Measurements from ENCODE around the gene NDUFS5.
"Not testable (repeated sequence)": the region's sequence is repeated elsewhere in the genome, so short reads cannot be mapped to it uniquely, and the experiment has no call there.

NDUFS5 gene

GRCh38 chr1:39016604-39017171, 9.5 kb upstream of the NDUFS5 start:
- no peak for DNase-seq (ENCODE audit: low spot score)

DNA sequence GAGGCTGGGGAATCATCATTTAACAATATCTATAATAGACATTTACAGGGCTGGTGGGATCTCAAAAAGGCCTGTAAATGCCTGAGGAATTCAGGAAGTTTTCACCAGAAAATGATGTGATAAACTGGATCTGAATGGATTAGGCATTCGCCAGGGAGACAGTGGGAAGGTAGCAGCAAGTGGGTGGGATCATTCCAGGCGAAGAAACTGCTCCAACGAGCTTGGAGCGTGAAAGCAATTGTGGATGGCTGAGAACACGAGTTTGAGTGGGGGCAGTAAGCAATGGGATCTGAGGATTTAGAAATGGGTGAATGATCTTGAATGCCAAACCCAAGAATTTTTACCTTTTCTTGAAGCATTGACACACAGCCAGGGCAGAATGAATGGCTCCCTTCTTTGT, 8.9 kb upstream of the NDUFS5 start:
- DNase-seq (ENCODE audit: low spot score) = no peak

GRCh38 chr1:39020494-39020893, 5.7 kb upstream of the NDUFS5 start:
- not testable (repeated sequence) for DNase-seq (ENCODE audit: low spot score)

DNA sequence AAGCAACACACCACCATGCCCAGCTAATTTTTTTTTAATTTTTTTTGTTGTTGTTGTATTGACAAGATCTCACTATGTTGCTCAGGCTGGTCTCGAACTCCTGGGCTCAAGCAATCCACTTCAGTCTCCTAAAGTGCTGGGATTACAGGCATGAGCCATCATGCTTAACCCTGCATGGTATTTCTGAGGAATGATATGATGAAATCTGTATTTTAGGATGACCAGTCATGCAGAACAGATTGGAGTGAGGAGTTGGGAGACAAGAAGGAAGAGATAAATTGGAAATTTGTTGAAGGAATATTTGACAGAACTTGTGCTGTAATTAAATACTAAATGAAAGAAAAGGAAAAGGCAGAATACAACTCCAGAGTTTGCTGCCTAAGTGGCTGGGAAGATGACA, 4.7 kb upstream of the NDUFS5 start:
- DNase-seq (ENCODE audit: low spot score) = no peak

DNA sequence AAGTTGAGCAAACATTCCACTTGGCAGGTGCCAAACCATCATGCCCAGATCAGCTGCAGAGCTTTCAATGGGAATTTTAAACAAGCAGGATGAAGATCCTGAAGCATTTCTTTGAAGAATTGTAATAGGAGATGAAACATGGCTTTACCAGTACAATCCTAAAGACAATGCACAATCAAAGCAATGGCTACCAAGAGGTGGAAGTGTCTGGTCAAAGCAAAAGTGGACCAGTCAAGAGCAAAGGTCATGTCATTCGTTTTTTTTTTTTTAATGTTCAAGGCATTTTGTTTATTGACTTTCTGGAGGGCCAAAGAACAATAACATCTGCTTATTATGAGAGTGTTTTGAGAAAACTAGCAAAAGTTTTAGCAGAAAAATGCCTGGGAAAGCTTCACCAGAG, 3.0 kb upstream of the NDUFS5 start:
- DNase-seq (ENCODE audit: low spot score) = no peak

- no peak for DNase-seq (ENCODE audit: low spot score)
Measured at GRCh38 chr1:39026866-39027507, 837 bp downstream of the NDUFS5 start.

GRCh38 chr1:39034114-39034654, 8.0 kb downstream of the NDUFS5 start:
- no peak for DNase-seq (ENCODE audit: low spot score)

DNA sequence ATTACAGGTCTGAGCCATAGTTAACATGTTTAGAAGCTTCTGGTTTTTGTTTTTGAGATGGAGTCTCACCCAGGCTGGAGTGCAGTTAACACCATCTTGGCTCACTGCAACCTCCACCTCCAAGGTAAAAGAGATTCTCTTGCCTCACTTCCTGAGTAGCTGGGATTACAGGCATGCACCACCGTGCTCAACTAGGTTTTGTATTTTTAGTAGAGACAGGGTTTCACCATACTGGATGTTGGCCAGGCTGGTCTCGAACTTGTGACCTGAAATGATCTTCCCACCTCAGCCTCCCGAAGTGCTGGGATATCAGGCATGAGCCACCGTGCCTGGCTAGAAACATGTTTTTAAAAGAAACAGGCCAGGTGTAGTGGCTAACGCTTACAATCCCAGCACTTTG, 10.5 kb downstream of the NDUFS5 start:
- no peak for DNase-seq (ENCODE audit: low spot score)

DNA sequence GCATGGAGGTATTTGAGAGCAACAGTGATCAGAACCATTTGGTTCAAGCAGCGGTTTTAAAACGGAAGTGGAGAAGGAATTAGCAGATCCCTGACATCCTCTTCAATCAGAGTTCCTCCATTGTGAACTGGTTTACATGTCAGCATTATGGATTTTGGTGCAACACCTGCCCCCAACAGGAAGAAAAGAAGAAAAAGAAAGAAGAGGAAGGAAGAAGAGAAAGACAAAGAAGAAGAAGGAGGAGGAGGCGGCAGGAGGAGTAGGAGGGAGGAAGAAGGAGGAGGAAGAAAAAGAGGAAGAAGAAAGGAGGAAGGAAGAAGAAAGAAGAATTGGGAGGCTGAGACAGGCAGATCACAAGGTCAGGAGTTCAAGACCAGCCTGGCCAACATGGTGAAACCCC, 17.4 kb downstream of the NDUFS5 start:
- no peak for DNase-seq (ENCODE audit: low spot score)

- DNase-seq (ENCODE audit: low spot score) = no peak
Measured at GRCh38 chr1:39044762-39045161, 18.6 kb downstream of the NDUFS5 start.

DNA sequence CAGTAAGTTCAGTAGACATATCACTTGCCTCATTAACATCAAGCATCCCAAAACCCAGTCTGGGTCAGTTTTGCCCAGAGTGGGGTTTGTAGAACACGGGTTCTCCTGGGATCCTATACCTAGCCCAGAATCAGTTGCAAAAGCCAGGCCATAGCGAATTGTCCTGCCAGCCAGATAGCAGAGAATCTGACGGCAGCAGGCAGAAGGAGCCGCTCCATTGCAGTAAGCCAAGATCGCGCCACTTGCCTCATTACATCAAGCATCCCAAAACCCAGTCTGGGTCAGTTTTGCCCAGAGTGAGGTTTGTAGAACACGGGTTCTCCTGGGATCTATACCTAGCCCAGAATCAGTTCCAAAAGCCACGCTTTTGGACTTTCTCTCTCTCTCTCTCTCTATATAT, 19.1 kb downstream of the NDUFS5 start:
- DNase-seq (ENCODE audit: low spot score) = no peak

DNA sequence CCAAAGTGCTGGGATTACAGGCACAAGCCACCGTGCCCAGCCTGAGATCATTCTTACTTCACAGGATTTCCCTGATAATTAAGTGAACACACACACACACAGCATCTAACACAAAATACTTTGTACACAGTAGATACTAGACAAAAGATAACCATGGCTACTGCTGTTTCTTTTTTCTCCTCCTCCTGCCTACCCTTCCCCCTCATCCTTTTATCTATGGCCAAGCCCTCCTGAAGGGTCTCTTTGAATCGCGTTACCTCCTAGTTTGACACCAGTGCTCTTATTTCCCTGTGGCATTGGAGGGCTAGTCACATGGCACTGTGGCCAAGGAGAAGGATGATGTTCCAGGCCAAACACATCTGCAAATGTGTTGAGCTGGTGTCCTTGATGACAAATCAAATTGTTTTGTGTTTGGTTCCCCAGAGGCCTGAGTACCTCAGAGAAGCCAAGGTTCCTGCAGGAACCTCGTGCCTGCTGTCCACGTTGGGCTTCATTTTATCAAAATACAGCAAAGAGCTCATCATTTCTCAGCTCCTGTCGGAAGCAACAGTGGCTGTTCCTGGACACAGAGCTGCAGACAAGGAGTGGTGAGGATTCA, 20.6 kb downstream of the NDUFS5 start:
- DNase-seq (ENCODE audit: low spot score) = no peak

DNA sequence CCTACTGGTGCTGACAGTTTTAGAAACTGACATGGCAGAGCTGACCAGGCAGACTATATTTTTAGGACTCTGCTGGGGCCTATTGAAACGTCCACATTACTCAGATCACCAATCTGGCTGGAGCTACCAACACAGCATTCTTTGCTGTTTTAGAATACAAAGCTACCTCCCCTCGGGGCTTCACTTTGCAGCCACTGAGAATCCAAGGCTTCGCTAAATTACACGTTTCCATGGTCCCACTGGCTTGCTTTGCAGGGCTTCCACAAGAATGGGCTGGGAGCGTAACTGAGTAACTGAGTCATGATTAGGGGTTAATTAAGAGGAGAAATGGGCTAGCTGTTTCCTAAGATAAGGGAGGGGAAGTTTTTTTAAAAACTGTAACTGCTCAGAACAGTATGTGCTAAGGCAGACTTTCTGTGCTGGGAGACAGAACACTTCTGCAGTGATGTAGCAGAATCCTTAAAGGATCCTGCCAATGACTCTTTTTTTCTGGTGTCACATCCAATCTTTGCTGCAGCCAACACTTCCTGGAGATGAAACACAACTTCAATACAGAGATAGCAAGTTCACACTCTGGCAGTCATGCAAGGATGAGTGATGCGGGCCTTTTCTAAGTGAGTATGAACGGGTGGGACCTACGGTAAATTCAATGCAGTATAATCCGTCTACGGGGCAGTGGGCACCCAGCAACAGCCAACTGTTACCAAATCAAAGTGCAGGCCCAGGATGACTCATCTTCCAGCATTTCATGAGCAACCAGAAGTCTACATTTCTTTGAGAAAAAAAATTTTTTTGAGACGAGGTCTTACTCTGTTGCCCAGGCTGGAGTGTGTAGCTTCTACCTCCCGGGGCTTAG, 21.5 kb downstream of the NDUFS5 start:
- DNase-seq (ENCODE audit: low spot score) = no peak

DNA sequence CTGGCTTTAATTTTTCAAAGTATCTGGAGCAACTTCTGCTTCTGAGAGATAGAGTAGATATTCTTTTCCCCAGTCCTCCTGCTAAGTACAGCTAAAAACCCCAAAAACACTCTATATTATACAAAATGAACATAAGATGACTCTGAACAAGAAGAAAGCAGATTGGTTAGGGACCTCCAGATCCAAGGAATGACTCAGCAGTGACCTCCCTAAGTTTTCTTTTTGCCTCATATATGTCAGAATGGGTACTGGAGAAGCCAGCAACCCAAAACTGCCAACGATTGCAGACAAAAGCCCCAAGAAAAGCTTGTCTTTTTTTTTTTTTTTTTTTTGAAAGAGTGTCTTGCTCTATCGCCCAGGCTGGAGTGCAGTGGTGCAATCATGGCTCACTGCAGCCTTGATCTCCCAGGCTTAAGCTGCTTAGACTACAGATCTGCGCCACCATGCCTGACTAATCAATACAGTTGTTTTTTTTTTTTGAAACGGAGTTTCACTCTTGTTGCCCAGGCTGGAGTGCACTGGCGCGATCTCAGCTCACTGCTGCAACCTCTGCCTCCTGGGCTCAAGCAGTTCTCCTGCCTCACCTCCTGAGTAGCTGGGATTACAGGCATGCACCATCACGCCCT, 22.7 kb downstream of the NDUFS5 start:
- no peak for DNase-seq (ENCODE audit: low spot score)

DNA sequence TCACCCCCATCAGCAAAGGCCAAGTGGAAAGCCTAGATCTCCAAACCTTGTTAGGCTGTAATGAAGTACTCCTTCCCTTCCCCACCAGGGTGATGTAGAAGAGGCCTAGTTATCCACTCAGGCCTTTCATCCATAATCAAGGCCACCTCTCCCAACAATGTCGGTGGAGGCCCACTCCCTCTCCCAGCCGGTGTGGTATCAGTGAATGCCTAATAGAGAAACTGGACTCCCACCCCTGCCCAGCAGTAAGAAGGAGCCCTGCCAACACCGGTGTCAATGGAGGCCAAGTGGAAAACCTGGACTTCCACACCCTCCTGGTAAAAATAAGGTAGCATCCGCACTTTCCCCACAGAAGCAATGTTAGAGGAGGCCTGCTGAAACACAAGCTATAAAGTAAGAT, 23.9 kb downstream of the NDUFS5 start:
- no peak for DNase-seq (ENCODE audit: low spot score)

DNA sequence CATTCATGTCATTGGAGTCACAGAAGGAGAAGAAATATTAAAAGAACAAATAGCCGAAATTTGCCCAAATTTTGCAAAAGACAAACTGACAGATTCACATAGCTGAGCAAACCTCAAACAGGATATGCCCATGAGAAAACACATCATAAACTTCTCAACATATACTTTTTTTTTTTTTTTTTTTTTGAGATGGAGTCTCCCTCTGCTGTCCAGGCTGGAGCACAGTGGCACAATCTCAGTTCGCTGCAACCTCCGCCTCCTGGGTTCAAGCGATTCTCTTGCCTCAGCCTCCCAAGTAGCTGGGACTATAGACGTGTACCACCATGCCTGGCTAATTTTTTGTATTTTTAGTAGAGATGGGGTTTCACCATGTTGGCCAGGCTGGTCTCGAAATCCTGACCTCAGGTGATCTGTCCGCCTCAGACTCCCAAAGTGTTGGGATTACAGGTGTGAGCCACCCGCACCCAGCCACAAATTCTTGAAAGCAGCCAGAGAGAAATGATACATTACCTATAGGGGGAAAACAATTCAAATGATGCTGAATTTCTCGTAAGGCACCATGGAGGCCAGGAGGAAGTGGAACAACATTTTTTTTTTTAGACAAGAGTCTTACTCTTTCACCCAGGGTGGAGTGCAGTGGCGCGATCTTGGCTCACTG, 25.2 kb downstream of the NDUFS5 start:
- DNase-seq (ENCODE audit: low spot score) = not testable (repeated sequence)

GRCh38 chr1:39051956-39052355, 25.8 kb downstream of the NDUFS5 start:
- no peak for DNase-seq (ENCODE audit: low spot score)

- not testable (repeated sequence) for DNase-seq (ENCODE audit: low spot score)
Measured at GRCh38 chr1:39055213-39055710, 29.1 kb downstream of the NDUFS5 start.

GRCh38 chr1:39061516-39061915, 35.4 kb downstream of the NDUFS5 start:
- not testable (repeated sequence) for DNase-seq (ENCODE audit: low spot score)

DNA sequence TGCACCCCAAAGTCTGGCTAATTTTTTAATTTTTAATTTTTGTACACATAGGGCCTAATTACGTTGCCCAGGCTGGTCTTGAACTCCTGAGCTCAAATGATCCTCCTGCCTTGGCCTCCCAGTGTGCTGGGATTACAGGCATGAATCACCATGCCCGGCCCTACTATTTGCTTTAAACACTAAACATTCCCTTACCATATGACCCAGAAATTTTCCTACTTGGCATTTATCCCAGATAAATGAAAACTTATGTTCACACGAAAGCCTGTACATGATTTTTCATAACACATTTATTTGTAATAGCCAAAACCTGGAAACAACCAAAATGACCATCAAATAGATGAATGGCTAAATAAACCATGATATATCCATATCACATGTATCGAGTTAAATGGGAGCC, 35.8 kb downstream of the NDUFS5 start:
- no peak for DNase-seq (ENCODE audit: low spot score)

- no peak for DNase-seq (ENCODE audit: low spot score)
Measured at GRCh38 chr1:39063191-39063590, 37.0 kb downstream of the NDUFS5 start.

Data from globus pallidus (tissue), 1 donor.